Rectal smooth muscle tissue (tissue), 1 donor: ENCODE measurements around the gene MYO7A.

ENCODE experiments used
- H3K27ac ChIP-seq: one replicate; pipeline ENCODE4 v1.7.0; 2013; ENCODE audit warnings: low read depth, low read length, inconsistent platforms
- H3K27me3 ChIP-seq: one replicate; pipeline ENCODE4 v1.7.0; 2013; ENCODE audit warnings: low read length; ENCODE audit not compliant: control insufficient read depth, insufficient read depth
- H3K36me3 ChIP-seq: one replicate; pipeline ENCODE4 v1.7.0; 2013; ENCODE audit warnings: low read length; ENCODE audit not compliant: control insufficient read depth, insufficient read depth
- H3K4me1 ChIP-seq: one replicate; pipeline ENCODE4 v1.7.0; 2013; ENCODE audit warnings: low read length; ENCODE audit not compliant: control insufficient read depth, insufficient read depth
- H3K4me3 ChIP-seq: one replicate; pipeline ENCODE4 v1.7.0; 2013; ENCODE audit warnings: low read length
- H3K9ac ChIP-seq: one replicate; pipeline ENCODE4 v1.7.0; 2013; ENCODE audit warnings: low read length

The MYO7A gene

DNA sequence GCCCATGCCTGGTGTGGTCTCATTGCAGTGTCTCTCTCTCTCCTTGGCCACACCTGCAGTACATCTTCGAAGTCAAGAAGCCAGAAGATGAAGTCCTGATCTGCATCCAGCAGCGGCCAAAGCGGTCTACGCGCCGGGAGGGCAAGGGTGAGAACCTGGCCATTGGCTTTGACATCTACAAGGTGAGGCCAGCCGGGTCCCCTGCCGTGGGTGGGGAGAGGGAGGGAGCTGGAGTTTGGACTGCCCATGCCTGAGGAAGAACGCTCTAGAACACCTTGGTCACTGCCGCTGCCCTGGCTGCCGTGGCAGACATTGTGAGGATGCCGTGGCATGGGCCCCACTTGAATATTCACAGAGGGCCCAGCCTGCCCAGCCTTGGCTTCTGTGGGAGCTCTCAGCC lies 9.1 kb upstream of the MYO7A start:
- no peaks in the 10 kb centered on the region for H3K27me3 ChIP-seq
- H3K4me1 ChIP-seq: no peaks in the 10 kb centered on the region
- no peak overlapping the region for H3K4me3 ChIP-seq
- H3K36me3 ChIP-seq: peaks cover 28% of the 10 kb centered on the region
- H3K27ac ChIP-seq: no peak overlapping the region
- H3K9ac ChIP-seq: no peak overlapping the region

DNA sequence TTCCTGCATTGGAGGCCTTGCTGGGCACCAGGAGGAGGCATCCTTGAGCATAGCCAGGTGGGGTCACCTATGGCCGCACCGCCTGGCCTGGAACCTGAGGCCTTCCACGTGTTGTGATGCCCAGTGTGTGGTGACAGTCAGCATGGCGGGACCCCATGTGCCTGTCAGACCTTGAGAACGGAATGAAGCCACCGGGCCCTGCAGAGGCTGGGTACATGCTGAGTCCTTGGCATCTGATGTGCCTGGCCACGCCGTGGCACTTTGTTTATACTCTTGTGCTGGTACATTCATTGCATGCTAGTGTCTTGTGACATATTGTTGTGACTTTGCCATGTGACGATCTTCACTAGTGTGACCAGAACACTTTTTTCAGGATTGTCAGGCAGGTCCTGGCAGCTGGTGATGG lies 8.5 kb upstream of the MYO7A start:
- Histone ChIP-seq H3K36me3 (peaks cover 26% of the 10 kb centered on the region), H3K4me3 (no peak overlapping the region), H3K9ac (no peak overlapping the region), H3K27me3 (no peaks in the 10 kb centered on the region), H3K4me1 (no peaks in the 10 kb centered on the region), H3K27ac (no peak overlapping the region)

DNA sequence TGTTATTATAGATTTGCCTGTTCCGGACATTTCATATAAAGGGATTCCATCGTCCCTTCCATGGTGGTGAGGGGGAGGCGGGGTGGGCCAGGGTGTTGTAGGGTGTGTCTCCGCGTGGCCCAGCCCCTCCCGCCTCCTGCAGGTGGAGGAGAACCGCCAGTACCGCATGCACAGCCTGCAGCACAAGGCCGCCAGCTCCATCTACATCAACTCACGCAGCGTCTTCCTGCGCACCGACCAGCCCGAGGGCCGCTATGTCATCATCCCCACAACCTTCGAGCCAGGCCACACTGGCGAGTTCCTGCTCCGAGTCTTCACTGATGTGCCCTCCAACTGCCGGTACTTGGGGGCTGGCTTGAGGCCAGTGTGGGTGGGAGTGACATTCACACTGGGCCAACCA lies 7.5 kb upstream of the MYO7A start:
- no peak overlapping the region for H3K27ac ChIP-seq
- no peak overlapping the region for H3K4me3 ChIP-seq
- no peaks in the 10 kb centered on the region for H3K27me3 ChIP-seq
- peaks cover 20% of the 10 kb centered on the region for H3K36me3 ChIP-seq
- H3K4me1 ChIP-seq: no peaks in the 10 kb centered on the region
- H3K9ac ChIP-seq: no peak overlapping the region

DNA sequence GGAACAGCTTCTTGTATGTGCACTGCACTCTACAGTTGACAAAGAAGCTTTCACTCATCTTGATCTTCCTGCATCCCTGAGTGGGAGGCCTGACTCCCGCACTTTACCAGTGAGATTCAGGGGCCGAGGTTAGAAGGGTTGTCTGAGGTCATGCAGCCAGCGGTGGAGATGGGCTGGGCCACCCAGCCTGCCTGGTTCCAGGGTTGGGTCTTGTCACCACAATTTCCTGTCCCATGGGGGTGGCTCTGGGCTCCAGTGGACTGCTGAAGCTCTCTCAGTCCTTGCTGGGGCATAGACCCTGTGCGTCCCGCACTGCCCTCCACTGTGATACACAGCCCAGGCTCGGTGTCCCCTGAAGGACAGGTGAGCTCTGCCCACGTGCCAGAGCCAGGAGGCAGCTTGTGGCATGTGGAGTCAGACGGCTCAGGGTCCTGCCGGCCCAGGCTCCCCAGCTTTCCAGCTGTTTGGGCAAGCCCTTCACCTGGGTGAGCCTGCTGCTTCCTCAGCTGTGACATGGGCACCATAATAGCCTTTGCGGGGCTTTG lies 6.9 kb upstream of the MYO7A start:
- Histone ChIP-seq H3K4me3 (no peak overlapping the region), H3K27me3 (no peaks in the 10 kb centered on the region), H3K36me3 (peaks cover 19% of the 10 kb centered on the region), H3K27ac (no peak overlapping the region), H3K9ac (no peak overlapping the region), H3K4me1 (no peaks in the 10 kb centered on the region)

DNA sequence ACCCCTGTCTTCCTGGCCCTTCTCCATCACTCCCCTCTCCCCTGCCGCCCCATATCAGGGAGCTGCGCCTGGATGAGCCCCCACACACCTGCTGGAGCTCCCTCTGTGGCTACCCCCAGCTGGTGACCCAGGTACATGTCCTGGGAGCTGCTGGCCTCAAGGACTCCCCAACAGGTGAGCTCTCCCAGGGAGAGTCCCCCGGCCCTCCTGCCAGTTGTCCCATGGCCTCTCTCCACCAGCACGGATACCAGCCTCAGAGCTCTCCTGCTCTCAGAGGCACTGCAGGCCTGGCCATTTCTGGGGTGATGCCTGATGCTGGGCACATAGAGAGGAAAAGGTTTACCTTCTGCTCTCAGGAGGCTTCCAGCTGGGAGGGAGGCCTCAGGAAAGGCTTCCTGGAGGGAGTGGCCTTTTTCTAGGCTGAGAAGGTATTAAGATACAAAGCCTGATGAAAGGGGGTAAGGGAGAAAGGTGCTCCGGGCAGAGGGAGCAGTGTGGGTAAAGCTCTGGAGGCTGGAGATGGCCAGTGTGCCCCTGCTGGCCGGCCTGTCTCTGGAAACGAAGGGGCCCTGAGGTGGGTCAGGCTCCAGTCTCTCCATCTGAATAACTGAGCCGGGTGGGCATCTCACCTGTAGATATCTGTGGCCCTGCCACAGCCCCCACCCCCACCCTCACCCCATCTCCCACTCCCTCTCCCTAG lies 6.0 kb upstream of the MYO7A start:
- peaks cover 19% of the 10 kb centered on the region for H3K36me3 ChIP-seq

DNA sequence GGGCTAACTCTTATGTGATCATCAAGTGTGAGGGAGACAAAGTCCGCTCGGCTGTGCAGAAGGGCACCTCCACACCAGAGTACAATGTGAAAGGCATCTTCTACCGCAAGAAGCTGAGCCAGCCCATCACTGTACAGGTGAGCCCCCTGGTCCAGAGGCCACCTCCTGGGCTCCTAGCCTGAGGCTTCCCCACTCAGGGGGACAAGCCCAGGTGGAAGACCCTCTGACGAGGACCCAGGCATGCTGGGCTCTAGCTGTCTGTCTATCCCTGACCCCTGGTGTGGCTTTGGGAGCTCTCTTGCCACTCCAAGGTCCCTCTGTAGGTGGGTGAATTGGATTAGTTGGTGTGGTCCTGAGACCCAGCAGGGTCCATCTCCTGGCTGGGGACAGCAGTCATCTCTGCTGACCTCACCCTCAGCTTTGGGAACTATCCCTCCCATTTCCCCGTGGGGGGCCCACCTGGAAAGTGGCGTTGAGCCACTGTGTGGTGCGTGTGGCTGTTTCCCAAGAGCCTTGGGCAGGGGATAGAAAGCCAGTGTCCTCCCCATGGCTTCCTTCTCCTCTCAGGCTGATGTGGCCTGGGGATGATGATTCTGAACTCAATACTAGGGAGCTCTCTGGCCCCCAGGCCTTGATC lies 5.4 kb upstream of the MYO7A start:
- Histone ChIP-seq H3K36me3 (peaks cover 19% of the 10 kb centered on the region), H3K4me3 (no peak overlapping the region), H3K27ac (no peak overlapping the region), H3K9ac (no peak overlapping the region), H3K27me3 (no peaks in the 10 kb centered on the region), H3K4me1 (no peaks in the 10 kb centered on the region)

More for the DNA sequence above, 6.0 kb upstream of the MYO7A start:
- H3K4me3 ChIP-seq: no peak overlapping the region
- H3K9ac ChIP-seq: no peak overlapping the region
- no peaks in the 10 kb centered on the region for H3K27me3 ChIP-seq
- H3K4me1 ChIP-seq: no peaks in the 10 kb centered on the region
- H3K27ac ChIP-seq: no peak overlapping the region

DNA sequence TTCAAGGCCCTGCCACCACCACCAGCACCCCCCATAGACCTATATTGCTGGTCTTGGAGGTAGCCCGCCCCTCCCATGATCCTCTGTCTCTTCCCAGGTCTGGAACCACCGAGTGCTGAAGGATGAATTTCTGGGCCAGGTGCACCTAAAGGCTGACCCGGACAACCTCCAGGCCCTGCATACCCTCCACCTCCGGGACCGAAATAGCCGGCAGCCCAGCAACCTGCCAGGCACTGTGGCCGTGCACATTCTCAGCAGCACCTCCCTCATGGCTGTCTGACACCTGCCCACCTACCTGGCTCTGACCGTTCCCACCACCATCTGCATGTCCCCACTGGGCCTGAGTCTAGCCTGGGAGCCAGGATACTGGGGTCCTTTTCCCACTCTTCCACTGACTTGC lies 4.5 kb upstream of the MYO7A start:
- Histone ChIP-seq H3K27me3 (no peaks in the 10 kb centered on the region), H3K36me3 (peaks cover 14% of the 10 kb centered on the region), H3K4me3 (no peak overlapping the region), H3K9ac (no peak overlapping the region), H3K4me1 (no peaks in the 10 kb centered on the region), H3K27ac (no peak overlapping the region)

DNA sequence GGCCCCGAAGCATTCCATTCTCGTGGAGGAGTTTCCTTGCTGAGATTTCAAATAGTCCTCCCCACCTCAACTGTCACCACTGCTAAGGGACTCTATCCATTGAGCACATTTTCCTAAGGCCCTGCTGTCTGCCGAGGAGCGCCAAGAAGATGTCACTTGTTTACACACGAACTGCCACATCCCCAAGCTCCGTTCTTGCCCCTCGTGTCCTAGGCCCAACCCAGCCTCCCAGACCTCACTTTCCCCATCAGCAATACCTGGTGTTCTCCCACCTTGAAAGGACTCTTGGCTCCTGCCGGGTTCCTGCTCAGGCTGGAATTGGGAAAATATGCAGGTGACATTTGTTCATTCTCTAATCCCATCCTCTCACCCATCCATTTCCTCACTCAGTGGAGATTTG lies 4.0 kb upstream of the MYO7A start:
- Histone ChIP-seq H3K27ac (no peak overlapping the region), H3K9ac (no peak overlapping the region), H3K36me3 (peaks cover 13% of the 10 kb centered on the region), H3K27me3 (no peaks in the 10 kb centered on the region), H3K4me1 (no peaks in the 10 kb centered on the region), H3K4me3 (no peak overlapping the region)

DNA sequence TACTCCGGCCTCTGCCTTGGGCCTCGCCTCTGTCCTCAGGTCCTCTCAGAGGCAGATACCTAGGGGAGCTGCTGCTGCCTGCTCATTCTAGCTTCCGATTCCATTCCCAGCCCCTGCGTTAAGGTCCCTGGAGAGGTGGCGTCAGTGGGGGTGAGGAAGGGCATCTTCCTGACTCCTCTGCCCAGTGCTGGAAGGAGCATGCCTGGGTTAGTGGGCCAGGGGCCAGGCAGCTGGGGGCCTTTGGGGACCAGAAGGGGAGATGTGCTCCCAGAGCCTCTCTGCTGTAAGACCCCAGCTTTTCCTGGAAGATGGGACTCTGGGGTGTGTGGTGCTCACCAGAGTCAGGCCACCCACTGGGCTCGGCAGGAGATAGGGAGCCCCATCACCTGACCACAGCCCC lies 3.6 kb upstream of the MYO7A start:
- Histone ChIP-seq H3K36me3 (peaks cover 10% of the 10 kb centered on the region), H3K27ac (no peak overlapping the region), H3K27me3 (no peaks in the 10 kb centered on the region), H3K4me1 (no peaks in the 10 kb centered on the region), H3K4me3 (no peak overlapping the region), H3K9ac (no peak overlapping the region)

DNA sequence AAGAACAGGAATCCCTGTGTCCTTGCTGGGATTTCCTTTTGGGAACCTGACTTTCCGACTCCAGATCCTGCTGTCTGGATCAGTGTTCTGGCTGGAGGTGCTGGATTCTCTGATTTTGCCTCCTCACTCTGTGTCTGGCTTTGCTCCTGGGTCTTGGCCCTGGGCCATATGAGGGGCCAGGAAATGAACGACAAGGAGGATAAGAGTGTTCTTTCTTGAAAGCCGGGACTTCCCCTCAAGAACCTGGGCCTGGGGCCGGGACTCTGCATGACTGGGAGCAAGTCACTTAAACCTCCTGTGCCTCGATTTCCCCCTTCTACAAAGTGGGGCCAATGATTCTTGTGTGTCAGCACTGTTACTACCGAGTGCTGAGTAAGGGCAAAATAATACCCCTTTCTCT lies 2.9 kb upstream of the MYO7A start:
- Histone ChIP-seq H3K9ac (no peak overlapping the region), H3K4me3 (no peak overlapping the region), H3K27me3 (no peaks in the 10 kb centered on the region), H3K4me1 (no peaks in the 10 kb centered on the region), H3K36me3 (peaks cover 7% of the 10 kb centered on the region), H3K27ac (no peak overlapping the region)

DNA sequence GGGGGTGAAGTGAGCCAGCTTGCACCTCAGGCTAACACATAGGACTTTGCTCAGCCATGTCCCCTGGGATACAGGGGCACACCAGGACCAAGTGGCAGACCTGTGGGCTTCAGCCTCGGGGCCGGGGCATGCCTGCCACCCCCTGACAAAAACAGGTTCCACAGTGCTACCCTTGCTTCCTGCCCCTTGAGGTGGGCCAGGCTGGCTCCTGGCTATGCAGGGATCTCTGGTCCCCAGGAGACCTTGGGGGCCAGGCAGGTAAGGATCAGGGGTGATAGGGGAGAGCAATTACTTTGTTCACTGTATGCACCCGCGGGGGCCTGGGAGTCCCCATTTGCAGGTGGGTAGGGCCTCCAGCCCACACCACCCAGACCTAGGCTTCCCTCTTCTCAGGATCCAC lies 2.4 kb upstream of the MYO7A start:
- Histone ChIP-seq H3K9ac (no peak overlapping the region), H3K27me3 (no peaks in the 10 kb centered on the region), H3K4me1 (no peaks in the 10 kb centered on the region), H3K36me3 (peaks cover 7% of the 10 kb centered on the region), H3K27ac (no peak overlapping the region), H3K4me3 (no peak overlapping the region)

DNA sequence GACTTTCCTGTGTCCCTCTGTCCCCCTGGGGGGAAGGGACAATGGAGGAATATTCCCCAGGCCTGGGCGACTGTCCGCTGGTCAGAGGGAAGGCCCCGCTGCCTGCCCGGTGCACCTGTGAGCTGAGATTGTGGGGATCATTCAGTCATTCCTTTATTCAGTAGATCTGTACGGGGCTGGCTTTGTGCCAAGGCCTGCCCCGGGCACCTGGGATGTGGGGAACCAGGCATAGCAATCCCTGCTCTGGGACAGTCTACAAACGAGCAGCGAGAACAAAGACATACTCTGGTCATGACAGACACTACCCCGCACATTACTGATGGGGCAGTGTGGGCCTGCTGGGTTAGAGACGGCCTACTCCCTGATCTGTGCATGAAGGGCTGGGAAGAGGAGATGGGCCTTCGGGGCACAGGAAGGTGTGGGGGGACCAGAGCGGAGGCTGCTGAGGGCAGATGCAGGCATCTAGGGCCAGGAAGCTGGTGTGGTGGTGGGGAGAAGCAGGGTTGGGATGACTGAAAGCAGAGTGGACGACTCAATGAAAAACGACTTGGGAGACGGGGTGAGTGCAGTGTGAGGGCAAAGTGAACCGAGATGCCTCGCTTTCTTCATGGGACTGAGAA lies 1.8 kb upstream of the MYO7A start:
- Histone ChIP-seq H3K4me3 (no peak overlapping the region), H3K27me3 (no peaks in the 10 kb centered on the region), H3K27ac (no peak overlapping the region), H3K36me3 (peaks cover 3% of the 10 kb centered on the region), H3K4me1 (no peaks in the 10 kb centered on the region), H3K9ac (no peak overlapping the region)
